Tibial artery (tissue), 4 donors: ENCODE data around the gene YWHAB.

ENCODE experiments used
- DNase-seq, 2 donors: peaks; one replicate each; pipeline ENCODE4 v3.0.0-alpha.2; 2019
- H3K27ac ChIP-seq, 2 donors: fragments of 200-600 bp; sonication (generic) in 1 of 2; 1 replicate in 1 of 2; 2 replicates in 1 of 2; pipeline ENCODE4 v1.5.1; 2018 to 2019; ENCODE audit warnings: mild to moderate bottlenecking in 1 of 2
- H3K27me3 ChIP-seq, 2 donors: fragments of 200-600 bp; sonication (generic) in 1 of 2; one replicate each; pipeline versions ENCODE4 v1.5.1 to v1.6.0; 2016 to 2019
- H3K36me3 ChIP-seq, 3 donors: fragments of 200-600 bp; sonication (generic) in 2 of 3; one replicate each; pipeline ENCODE4 v1.5.1; 2016 to 2019; ENCODE audit warnings: mild to moderate bottlenecking in 2 of 3
- H3K4me1 ChIP-seq, 4 donors: fragments of 200-600 bp; sonication (generic) in 2 of 4; 1 replicate in 3 of 4; 2 replicates in 1 of 4; pipeline ENCODE4 v1.5.1; 2016 to 2019
- H3K4me3 ChIP-seq, 2 donors: fragments of 200-600 bp; sonication (generic) in 1 of 2; 1 replicate in 1 of 2; 2 replicates in 1 of 2; pipeline ENCODE4 v1.5.1; 2018 to 2019; ENCODE audit warnings: mild to moderate bottlenecking in 2 of 2
- H3K9me3 ChIP-seq, 3 donors: fragments of 200-600 bp; sonication (generic) in 1 of 3; one replicate each; pipeline ENCODE4 v1.5.1; 2016 to 2019
- intact Hi-C: fragments of 100-400 bp; cut with DNase I; formaldehyde crosslinking; loops from one replicate; pipeline ENCODE4 v1.15.0; 2023; ENCODE audit warnings: low total_unique reads
- TF ChIP-seq, protein P1 (sequence below), 2 experiments: fragments of 200-600 bp in 1 of 2; fragments of 450-650 bp in 1 of 2; IDR thresholded peaks; one replicate each; pipeline ENCODE4 v1.5.1; 2017 to 2019; ENCODE audit warnings: antibody characterized with exemption in 2 of 2, mild to moderate bottlenecking in 1 of 2, moderate library complexity in 1 of 2

Gene YWHAB

DNA sequence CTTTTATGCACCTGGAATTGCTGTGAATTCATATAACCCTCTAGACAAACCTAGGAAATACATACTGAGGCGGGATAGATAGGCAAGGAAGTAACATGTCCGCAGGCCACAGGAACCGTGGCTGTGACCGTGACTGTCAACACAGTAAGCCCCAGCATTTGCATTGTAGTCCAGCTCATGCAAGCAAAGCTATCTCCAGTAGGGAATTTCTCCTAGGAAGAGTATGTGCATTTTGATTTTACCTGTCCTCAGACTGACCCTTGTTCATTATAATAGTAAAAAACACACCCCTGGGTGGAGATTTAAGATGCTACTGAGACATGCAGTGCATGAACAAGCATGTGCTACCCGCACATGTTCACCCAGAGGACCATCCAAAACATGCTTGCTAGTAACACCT, 44.7 kb upstream of the YWHAB start:
- H3K9me3 ChIP-seq: peaks cover 0 to 4% (median 0%) of the 10 kb centered on the region in 3 donors
- TF ChIP-seq, protein P1, sequence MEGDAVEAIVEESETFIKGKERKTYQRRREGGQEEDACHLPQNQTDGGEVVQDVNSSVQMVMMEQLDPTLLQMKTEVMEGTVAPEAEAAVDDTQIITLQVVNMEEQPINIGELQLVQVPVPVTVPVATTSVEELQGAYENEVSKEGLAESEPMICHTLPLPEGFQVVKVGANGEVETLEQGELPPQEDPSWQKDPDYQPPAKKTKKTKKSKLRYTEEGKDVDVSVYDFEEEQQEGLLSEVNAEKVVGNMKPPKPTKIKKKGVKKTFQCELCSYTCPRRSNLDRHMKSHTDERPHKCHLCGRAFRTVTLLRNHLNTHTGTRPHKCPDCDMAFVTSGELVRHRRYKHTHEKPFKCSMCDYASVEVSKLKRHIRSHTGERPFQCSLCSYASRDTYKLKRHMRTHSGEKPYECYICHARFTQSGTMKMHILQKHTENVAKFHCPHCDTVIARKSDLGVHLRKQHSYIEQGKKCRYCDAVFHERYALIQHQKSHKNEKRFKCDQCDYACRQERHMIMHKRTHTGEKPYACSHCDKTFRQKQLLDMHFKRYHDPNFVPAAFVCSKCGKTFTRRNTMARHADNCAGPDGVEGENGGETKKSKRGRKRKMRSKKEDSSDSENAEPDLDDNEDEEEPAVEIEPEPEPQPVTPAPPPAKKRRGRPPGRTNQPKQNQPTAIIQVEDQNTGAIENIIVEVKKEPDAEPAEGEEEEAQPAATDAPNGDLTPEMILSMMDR (IDR thresholded peaks at IDR 0.05): no peak
- H3K4me1 ChIP-seq: no peaks in the 10 kb centered on the region
- no peak overlapping the region for H3K27ac ChIP-seq
- intact Hi-C loops: no loop called here
- no peak overlapping the region for H3K4me3 ChIP-seq
- DNase-seq: no peak
- H3K27me3 ChIP-seq: peaks cover 0 to 21% of the 10 kb centered on the region in 2 donors
- no peaks in the 10 kb centered on the region for H3K36me3 ChIP-seq

GRCh38 chr20:44841955-44842354, 43.5 kb upstream of the YWHAB start:
- intact Hi-C loops: no loop called here
- no peaks in the 10 kb centered on the region for H3K4me1 ChIP-seq
- no peaks in the 10 kb centered on the region for H3K36me3 ChIP-seq
- H3K4me3 ChIP-seq: no peak overlapping the region
- no peak for DNase-seq
- no peak overlapping the region for H3K27ac ChIP-seq
- peaks cover 0 to 13% of the 10 kb centered on the region in 2 donors for H3K27me3 ChIP-seq
- TF ChIP-seq, protein P1 (IDR thresholded peaks at IDR 0.05): no peak
- H3K9me3 ChIP-seq: peaks cover 0 to 4% (median 0%) of the 10 kb centered on the region in 3 donors

GRCh38 chr20:44843876-44844275, 41.6 kb upstream of the YWHAB start:
- H3K9me3 ChIP-seq: no peaks in the 10 kb centered on the region
- H3K4me1 ChIP-seq: no peaks in the 10 kb centered on the region
- H3K36me3 ChIP-seq: no peaks in the 10 kb centered on the region
- no peak overlapping the region for H3K4me3 ChIP-seq
- H3K27me3 ChIP-seq: peaks cover 0 to 6% of the 10 kb centered on the region in 2 donors
- no peak overlapping the region for H3K27ac ChIP-seq
- intact Hi-C loops: no loop called here
- DNase-seq: no peak
- TF ChIP-seq, protein P1 (IDR thresholded peaks at IDR 0.05): no peak

DNA sequence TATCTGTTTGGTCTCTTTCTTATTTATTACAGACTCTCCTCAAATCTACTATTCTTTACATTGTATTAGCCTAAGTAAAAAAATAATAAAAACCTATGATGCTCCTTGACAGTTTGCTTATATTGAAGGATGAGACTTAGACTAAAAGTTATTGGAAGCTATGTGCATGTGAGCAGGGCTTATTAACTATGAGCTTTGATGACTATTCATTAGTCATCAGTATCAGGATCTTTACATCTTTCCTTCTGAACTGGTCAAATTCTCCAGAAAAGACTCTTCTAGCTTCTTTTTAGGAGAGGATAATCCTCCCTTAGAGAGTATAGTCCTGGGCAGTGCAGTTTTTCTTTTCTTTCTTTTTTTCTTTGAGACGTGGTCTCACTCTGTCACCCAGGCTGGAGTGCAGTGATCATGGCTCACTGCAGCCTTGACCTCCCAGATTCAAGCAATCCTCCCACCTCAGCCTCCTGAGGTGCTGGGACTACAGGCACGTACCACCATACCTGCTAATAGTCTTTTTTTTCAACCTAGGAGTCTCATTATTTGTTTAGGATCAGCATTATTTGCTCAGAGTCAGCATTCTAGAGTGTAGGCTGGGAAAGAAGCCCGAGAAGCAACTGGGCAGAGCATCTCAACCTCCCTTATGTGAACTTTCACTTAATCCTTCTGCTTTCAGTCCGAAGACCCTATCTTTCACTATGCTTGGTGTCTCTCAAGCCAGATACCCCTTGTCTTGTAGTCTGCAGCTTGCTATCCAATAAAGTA, 37.1 kb upstream of the YWHAB start:
- no peaks in the 10 kb centered on the region for H3K36me3 ChIP-seq
- TF ChIP-seq, protein P1 (IDR thresholded peaks at IDR 0.05): no peak

DNA sequence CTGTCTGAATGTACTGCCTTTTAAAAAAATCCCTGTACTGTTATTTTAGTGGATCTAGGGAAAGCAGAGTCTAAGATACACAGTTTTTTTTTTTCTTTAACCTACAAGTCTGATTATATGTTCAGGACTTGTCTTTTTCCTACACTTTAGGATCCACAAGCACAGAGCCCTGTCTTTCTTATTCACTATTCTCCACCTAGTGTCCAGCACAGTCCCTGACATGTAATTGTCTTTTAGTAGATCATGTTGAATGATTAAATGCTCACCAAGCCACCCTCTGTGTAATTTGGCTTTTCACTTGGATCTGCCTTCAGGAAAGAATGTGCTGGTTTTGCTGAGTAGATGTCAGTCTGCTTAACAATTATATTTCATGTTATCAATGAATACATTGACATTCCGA, 35.8 kb upstream of the YWHAB start:
- H3K9me3 ChIP-seq: no peaks in the 10 kb centered on the region
- H3K4me3 ChIP-seq: no peak overlapping the region
- H3K27ac ChIP-seq: no peak overlapping the region
- no peak for DNase-seq
- H3K27me3 ChIP-seq: no peaks in the 10 kb centered on the region
- no peaks in the 10 kb centered on the region for H3K4me1 ChIP-seq
- intact Hi-C loops: no loop called here
- TF ChIP-seq, protein P1 (IDR thresholded peaks at IDR 0.05): no peak
- no peaks in the 10 kb centered on the region for H3K36me3 ChIP-seq

More for the DNA sequence above, 37.1 kb upstream of the YWHAB start:
- H3K27ac ChIP-seq: no peak overlapping the region
- peaks cover 0 to 6% of the 10 kb centered on the region in 2 donors for H3K27me3 ChIP-seq
- H3K4me1 ChIP-seq: no peaks in the 10 kb centered on the region
- no peak for DNase-seq
- no peaks in the 10 kb centered on the region for H3K9me3 ChIP-seq
- no peak overlapping the region for H3K4me3 ChIP-seq
- intact Hi-C loops: no loop called here
